NCI-H226 (cell line): Measurements from ENCODE around the gene VWC2.

Experiments used
- DNase-seq: peaks from one replicate; pipeline ENCODE4 v3.0.0-alpha.2; 2015

Gene VWC2

GRCh38 chr7:49852619-49853462 lies 79.4 kb downstream of the VWC2 start:
- no peak for DNase-seq

- no peak for DNase-seq
These were observed 82.0 kb downstream of the VWC2 start for GRCh38 chr7:49855281-49855980.

GRCh38 chr7:49860293-49860692 lies 86.9 kb downstream of the VWC2 start:
- DNase-seq = no peak

- DNase-seq = no peak
These were observed 92.8 kb downstream of the VWC2 start for GRCh38 chr7:49866076-49866735.

- no peak for DNase-seq
These were observed 93.5 kb downstream of the VWC2 start for GRCh38 chr7:49866910-49867309.

GRCh38 chr7:49873420-49873819 lies 100.0 kb downstream of the VWC2 start:
- no peak for DNase-seq

GRCh38 chr7:49875336-49875735 lies 101.9 kb downstream of the VWC2 start:
- no peak for DNase-seq

- DNase-seq = no peak
These were observed 102.8 kb downstream of the VWC2 start for GRCh38 chr7:49876202-49876601.

GRCh38 chr7:49878089-49878488 lies 104.7 kb downstream of the VWC2 start:
- DNase-seq = no peak

- no peak for DNase-seq
These were observed 105.2 kb downstream of the VWC2 start for GRCh38 chr7:49878627-49879026.

GRCh38 chr7:49883933-49884332 lies 110.5 kb downstream of the VWC2 start:
- DNase-seq = no peak

- no peak for DNase-seq
These were observed 112.3 kb downstream of the VWC2 start for GRCh38 chr7:49885593-49886285.

- DNase-seq = no peak
These were observed 119.0 kb downstream of the VWC2 start for GRCh38 chr7:49892481-49892880.

GRCh38 chr7:49893131-49893530 lies 119.7 kb downstream of the VWC2 start:
- DNase-seq = no peak

GRCh38 chr7:49894543-49894942 lies 121.1 kb downstream of the VWC2 start:
- DNase-seq = no peak

- DNase-seq = no peak
These were observed 138.5 kb downstream of the VWC2 start for GRCh38 chr7:49911909-49912308.

GRCh38 chr7:49926720-49927119 lies 153.3 kb downstream of the VWC2 start:
- DNase-seq = no peak

- DNase-seq = no peak
These were observed 154.2 kb downstream of the VWC2 start for GRCh38 chr7:49927631-49928030.

GRCh38 chr7:49928787-49929186 lies 155.3 kb downstream of the VWC2 start:
- no peak for DNase-seq

GRCh38 chr7:49931627-49932026 lies 158.2 kb downstream of the VWC2 start:
- no peak for DNase-seq

GRCh38 chr7:49937608-49938007 lies 164.2 kb downstream of the VWC2 start:
- no peak for DNase-seq
